Caco-2 (cell line): Measurements from ENCODE around the gene ZNF648. TPM values are rescaled to one million over a fixed set of nuclear protein-coding genes. Genes with fewer than 3 reads are reported as not detected.

Experiments
- Bru-seq: library from RNA; stranded (reverse); fragments of 400-500 nt; gene quantifications from one replicate; lab custom pipeline; 2021; lab: Mats Ljungman, UMichigan
- BruChase-seq, 2 experiments: library from RNA; stranded (reverse); fragments of 400-500 nt; gene quantifications; one replicate each; lab custom pipeline; 2021; lab: Mats Ljungman, UMichigan
- BruUV-seq: library from RNA; stranded (reverse); fragments of 400-500 nt; replicated peaks from 2 replicates; lab custom pipeline; 2021; lab: Mats Ljungman, UMichigan
- CTCF ChIA-PET: fragments of 300-600 bp; sonication (Branson Sonifier 250); formaldehyde crosslinking; loops from one replicate; lab custom pipeline; 2022; ENCODE audit warnings: antibody characterized with exemption; lab: Charles Lee
- POLR2A ChIA-PET: fragments of 300-600 bp; sonication (Branson Sonifier 250); formaldehyde crosslinking; loops from one replicate; lab custom pipeline; 2022; ENCODE audit warnings: antibody characterized with exemption; lab: Charles Lee
- DNase-seq, 2 experiments: peaks; one replicate each; pipeline versions ENCODE4 v3.0.0 to v3.0.0-alpha.2; 2020 to 2022
- H3K27me3 ChIP-seq: replicated peaks from 2 replicates; pipeline ENCODE4 v1.6.0; 2011; ENCODE audit warnings: low read length; ENCODE audit not compliant: control insufficient read depth, insufficient read depth
- H3K36me3 ChIP-seq: 2 replicates; pipeline ENCODE4 v1.5.1; 2011; ENCODE audit warnings: low read length; ENCODE audit not compliant: control insufficient read depth, insufficient read depth
- H3K4me1 ChIP-seq: fragments of 250-450 bp; sonication (Bioruptor Pico); 2 replicates; pipeline ENCODE4 v1.5.1; 2020; ENCODE audit warnings: mild to moderate bottlenecking
- H3K4me3 ChIP-seq: 2 replicates; pipeline ENCODE4 v1.5.1; 2011; ENCODE audit warnings: low read depth, mild to moderate bottlenecking, control low read depth, low read length
- H3K9me3 ChIP-seq: fragments of 250-450 bp; sonication (Bioruptor Pico); 2 replicates; pipeline ENCODE4 v1.5.1; 2020; ENCODE audit warnings: mild to moderate bottlenecking, moderate library complexity
- H3K27ac Mint-ChIP-seq: one replicate; pipeline ENCODE4 v1.8.0; 2022; ENCODE audit warnings: mixed read lengths; ENCODE audit not compliant: unreplicated experiment
- H3K27me3 Mint-ChIP-seq: one replicate; pipeline ENCODE4 v1.8.0; 2022; ENCODE audit warnings: mixed read lengths; ENCODE audit not compliant: insufficient read depth, unreplicated experiment
- H3K36me3 Mint-ChIP-seq: one replicate; pipeline ENCODE4 v1.8.0; 2022; ENCODE audit warnings: mild to moderate bottlenecking, mixed read lengths; ENCODE audit not compliant: insufficient read depth, unreplicated experiment
- H3K4me1 Mint-ChIP-seq: one replicate; pipeline ENCODE4 v1.8.0; 2022; ENCODE audit warnings: low read depth, mixed read lengths; ENCODE audit not compliant: unreplicated experiment
- H3K4me3 Mint-ChIP-seq: one replicate; pipeline ENCODE4 v1.8.0; 2022; ENCODE audit warnings: mild to moderate bottlenecking, moderate library complexity, mixed read lengths; ENCODE audit not compliant: unreplicated experiment
- H3K9me3 Mint-ChIP-seq: one replicate; pipeline ENCODE4 v1.8.0; 2022; ENCODE audit warnings: mixed read lengths; ENCODE audit not compliant: unreplicated experiment
- intact Hi-C: fragments of 100-400 bp; cut with micrococcal nuclease; formaldehyde crosslinking; loops from one replicate; pipeline ENCODE4 v1.10.0; 2022; ENCODE audit not compliant: unreplicated experiment
- long read RNA-seq: library from polyadenylated mRNA; stranded (forward); transcript quantifications from one replicate; pipeline ENCODE4 v2.0.0, GENCODE V29; 2022
- total RNA-seq: library from RNA; stranded (reverse); gene quantifications from 2 replicates; pipeline ENCODE4 v1.2.3, GENCODE V29; 2022
- TF ChIP-seq, protein P1 (sequence below), 2 experiments: fragments of 200-600 bp in 1 of 2; IDR thresholded peaks; 1 replicate in 1 of 2; 2 replicates in 1 of 2; pipeline versions ENCODE4 v1.5.1 to v1.8.0; 2011 to 2022; ENCODE audit warnings: antibody characterized with exemption in 1 of 2, control low read depth in 1 of 2, inconsistent platforms in 1 of 2, low read depth in 1 of 2, low read length in 1 of 2, mild to moderate bottlenecking in 1 of 2, moderate library complexity in 1 of 2; ENCODE audit not compliant: insufficient read depth in 1 of 2, severe bottlenecking in 1 of 2, unreplicated experiment in 1 of 2

ZNF648 gene, protein sequence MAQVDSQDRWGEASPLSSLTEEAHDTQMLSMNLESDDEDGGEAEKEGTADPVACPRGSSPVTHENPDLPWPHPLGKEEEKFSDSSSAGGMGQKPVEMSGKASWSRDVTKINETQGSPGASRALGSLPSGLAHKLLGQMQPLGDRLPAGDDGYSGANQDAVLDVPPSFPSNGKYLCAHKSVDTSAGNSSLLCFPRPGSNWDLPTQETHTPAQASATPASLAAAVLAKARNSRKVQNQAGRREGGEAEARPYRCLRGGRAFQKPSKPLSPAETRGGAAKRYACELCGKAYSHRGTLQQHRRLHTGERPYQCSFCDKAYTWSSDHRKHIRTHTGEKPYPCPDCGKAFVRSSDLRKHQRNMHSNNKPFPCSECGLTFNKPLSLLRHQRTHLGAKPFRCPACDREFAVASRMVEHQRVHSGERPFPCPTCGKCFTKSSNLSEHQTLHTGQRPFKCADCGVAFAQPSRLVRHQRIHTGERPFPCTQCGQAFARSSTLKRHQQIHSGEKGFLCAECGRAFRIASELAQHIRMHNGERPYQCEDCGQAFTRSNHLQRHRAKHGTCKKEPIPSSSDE
- not detected in 2 replicates for total RNA-seq
- not detected for Bru-seq, nascent RNA
- BruChase-seq, experiment 1, labeled RNA remaining after a 2-hour chase = percentile 16 among the genes with signal in this experiment
- BruChase-seq, experiment 2, labeled RNA remaining after a 6-hour chase = not detected
- long read RNA-seq = 0 reads

GRCh38 chr1:182061594-182061993, at the start of gene ZNF648:
Gene ZNF648, minus strand, starts transcription at chr1:182061712. Its CDS starts 3,702 bp downstream, at chr1:182058010.
- H3K9me3 ChIP-seq = peaks cover 5% of the 10 kb centered on the region; the same call in 1 of the 2 replicates
- ChIA-PET POLR2A (no interaction called here), CTCF (interaction anchor here (1.0 kb wide), 1 partner anchor 20 kb away, joined by 3 read pairs; no protein-coding TSS in a partner anchor)
- no peaks in the 10 kb centered on the region for H3K27me3 ChIP-seq
- Mint-ChIP-seq H3K27ac (no peak within 1 kb of the TSS), H3K36me3 (no peaks in the 10 kb centered on the region), H3K9me3 (no peaks in the 10 kb centered on the region), H3K4me1 (no peaks in the 10 kb centered on the region), H3K4me3 (no peak within 1 kb of the TSS), H3K27me3 (peaks cover 12% of the 10 kb centered on the region)
- TF ChIP-seq, protein P1, sequence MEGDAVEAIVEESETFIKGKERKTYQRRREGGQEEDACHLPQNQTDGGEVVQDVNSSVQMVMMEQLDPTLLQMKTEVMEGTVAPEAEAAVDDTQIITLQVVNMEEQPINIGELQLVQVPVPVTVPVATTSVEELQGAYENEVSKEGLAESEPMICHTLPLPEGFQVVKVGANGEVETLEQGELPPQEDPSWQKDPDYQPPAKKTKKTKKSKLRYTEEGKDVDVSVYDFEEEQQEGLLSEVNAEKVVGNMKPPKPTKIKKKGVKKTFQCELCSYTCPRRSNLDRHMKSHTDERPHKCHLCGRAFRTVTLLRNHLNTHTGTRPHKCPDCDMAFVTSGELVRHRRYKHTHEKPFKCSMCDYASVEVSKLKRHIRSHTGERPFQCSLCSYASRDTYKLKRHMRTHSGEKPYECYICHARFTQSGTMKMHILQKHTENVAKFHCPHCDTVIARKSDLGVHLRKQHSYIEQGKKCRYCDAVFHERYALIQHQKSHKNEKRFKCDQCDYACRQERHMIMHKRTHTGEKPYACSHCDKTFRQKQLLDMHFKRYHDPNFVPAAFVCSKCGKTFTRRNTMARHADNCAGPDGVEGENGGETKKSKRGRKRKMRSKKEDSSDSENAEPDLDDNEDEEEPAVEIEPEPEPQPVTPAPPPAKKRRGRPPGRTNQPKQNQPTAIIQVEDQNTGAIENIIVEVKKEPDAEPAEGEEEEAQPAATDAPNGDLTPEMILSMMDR (IDR thresholded peaks at IDR 0.05; ENCODE audit: insufficient read depth in 1 of 2, low read depth in 1 of 2, low read length in 1 of 2, severe bottlenecking in 1 of 2, unreplicated experiment in 1 of 2) = no peak
- intact Hi-C loops = no loop called here
- no peaks in the 10 kb centered on the region for H3K36me3 ChIP-seq
- no peaks in the 10 kb centered on the region for H3K4me1 ChIP-seq
- no TSS peak for BruUV-seq
- DNase-seq = no peak
- no peak within 1 kb of the TSS for H3K4me3 ChIP-seq

DNA sequence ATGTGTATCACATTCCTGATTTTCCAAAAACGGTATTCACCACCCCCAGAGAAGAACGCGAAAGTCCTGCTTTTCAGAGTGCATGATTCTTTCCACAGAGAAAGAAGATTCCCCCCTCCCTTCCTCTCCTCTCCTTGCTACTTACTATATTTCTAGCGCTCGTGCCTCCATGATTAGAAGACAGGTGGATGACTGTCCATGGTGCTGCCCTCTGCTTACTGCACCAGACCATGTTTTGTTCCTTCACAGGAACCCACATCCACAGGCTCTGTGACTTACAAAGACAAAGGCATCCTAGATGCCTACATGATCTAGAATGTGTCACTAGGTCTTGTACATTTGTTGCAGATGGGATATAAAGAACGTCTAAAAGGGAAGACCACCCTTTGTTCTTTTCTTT, 49.1 kb upstream of the ZNF648 start:
- H3K4me1 Mint-ChIP-seq = peaks cover 12% of the 10 kb centered on the region
- no peaks in the 10 kb centered on the region for H3K27me3 Mint-ChIP-seq
- no peak for DNase-seq
- no peaks in the 10 kb centered on the region for H3K27me3 ChIP-seq
- ChIA-PET CTCF (no interaction called here), POLR2A (no interaction called here)
- no peak overlapping the region for H3K4me3 ChIP-seq
- no TSS peak for BruUV-seq
- intact Hi-C loops = no loop called here
- TF ChIP-seq, protein P1 (IDR thresholded peaks at IDR 0.05; ENCODE audit: insufficient read depth in 1 of 2, low read depth in 1 of 2, low read length in 1 of 2, severe bottlenecking in 1 of 2, unreplicated experiment in 1 of 2) = no peak
- H3K4me1 ChIP-seq = no peaks in the 10 kb centered on the region
- no peaks in the 10 kb centered on the region; the same call in 1 of the 2 replicates for H3K9me3 ChIP-seq
- H3K36me3 ChIP-seq = no peaks in the 10 kb centered on the region
- H3K27ac Mint-ChIP-seq = no peak overlapping the region
- peaks cover 24% of the 10 kb centered on the region for H3K9me3 Mint-ChIP-seq
- no peak overlapping the region for H3K4me3 Mint-ChIP-seq
- peaks cover 6% of the 10 kb centered on the region for H3K36me3 Mint-ChIP-seq

DNA sequence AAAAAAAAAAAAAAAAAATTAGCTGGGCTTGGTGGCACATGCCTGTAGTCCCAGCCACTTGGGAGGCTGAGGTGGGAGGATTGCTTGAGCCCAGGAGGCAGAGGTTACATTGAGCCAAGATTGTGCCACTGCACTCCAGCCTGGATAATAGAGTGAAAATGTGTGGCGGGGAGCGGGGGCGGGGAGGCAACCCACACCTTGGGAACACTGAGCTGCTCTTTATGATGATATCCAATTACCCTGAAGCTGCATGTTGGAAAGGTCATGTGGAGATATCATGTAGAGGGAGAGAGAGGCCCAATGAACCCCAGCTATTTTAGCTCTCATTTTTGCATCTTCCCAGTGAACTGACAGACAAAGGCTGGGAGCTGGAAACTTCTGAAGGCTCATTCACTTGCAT, 48.3 kb upstream of the ZNF648 start:
- Mint-ChIP-seq H3K36me3 (peaks cover 13% of the 10 kb centered on the region), H3K9me3 (peaks cover 32% of the 10 kb centered on the region), H3K27me3 (no peaks in the 10 kb centered on the region), H3K4me3 (no peak overlapping the region), H3K27ac (no peak overlapping the region), H3K4me1 (peaks cover 19% of the 10 kb centered on the region)
- H3K36me3 ChIP-seq = no peaks in the 10 kb centered on the region
- ChIA-PET CTCF (no interaction called here), POLR2A (no interaction called here)
- intact Hi-C loops = no loop called here
- no peaks in the 10 kb centered on the region for H3K27me3 ChIP-seq
- H3K9me3 ChIP-seq = no peaks in the 10 kb centered on the region; the same call in 1 of the 2 replicates
- no peaks in the 10 kb centered on the region for H3K4me1 ChIP-seq
- no peak overlapping the region for H3K4me3 ChIP-seq
- TF ChIP-seq, protein P1 (IDR thresholded peaks at IDR 0.05; ENCODE audit: insufficient read depth in 1 of 2, low read depth in 1 of 2, low read length in 1 of 2, severe bottlenecking in 1 of 2, unreplicated experiment in 1 of 2) = no peak
- BruUV-seq = no TSS peak
- DNase-seq = no peak
